NCI-H69 (cell line): ENCODE results near the gene CACHD1.

Experiments used
- DNase-seq: peaks from one replicate; lab custom pipeline; 2025; lab: John Stamatoyannopoulos, UW

Gene CACHD1

GRCh38 chr1:64523413-64524337 lies 53.7 kb downstream of the CACHD1 start:
- DNase-seq, result no peak

- no peak for DNase-seq
Observed at GRCh38 chr1:64524614-64525013, 54.7 kb downstream of the CACHD1 start.

- DNase-seq, result no peak
Observed at GRCh38 chr1:64525116-64525686, 55.3 kb downstream of the CACHD1 start.

GRCh38 chr1:64526312-64526711 lies 56.4 kb downstream of the CACHD1 start:
- no peak for DNase-seq

- DNase-seq, result no peak
Observed at GRCh38 chr1:64527165-64527564, 57.2 kb downstream of the CACHD1 start.

- no peak for DNase-seq
Observed at GRCh38 chr1:64527786-64528185, 57.9 kb downstream of the CACHD1 start.

- DNase-seq, result peak; percentile 21
Observed at GRCh38 chr1:64530969-64531692, 61.2 kb downstream of the CACHD1 start.

- DNase-seq, result no peak
Observed at GRCh38 chr1:64532646-64533045, 62.7 kb downstream of the CACHD1 start.

- DNase-seq, result peak; percentile 89
Observed at GRCh38 chr1:64535938-64536835, 66.3 kb downstream of the CACHD1 start.

GRCh38 chr1:64536836-64537490 lies 67.0 kb downstream of the CACHD1 start:
- peak; percentile 84 for DNase-seq

- peak; percentile 54 for DNase-seq
Observed at GRCh38 chr1:64537942-64538341, 68.0 kb downstream of the CACHD1 start.

- no peak for DNase-seq
Observed at GRCh38 chr1:64538389-64538788, 68.5 kb downstream of the CACHD1 start.

GRCh38 chr1:64539289-64539688 lies 69.4 kb downstream of the CACHD1 start:
- DNase-seq, result peak; percentile 31

GRCh38 chr1:64539781-64540218 lies 69.9 kb downstream of the CACHD1 start:
- DNase-seq, result peak; percentile 89

- peak; percentile 82 for DNase-seq
Observed at GRCh38 chr1:64540265-64540791, 70.4 kb downstream of the CACHD1 start.

GRCh38 chr1:64542118-64542517 lies 72.2 kb downstream of the CACHD1 start:
- DNase-seq, result no peak

- no peak for DNase-seq
Observed at GRCh38 chr1:64543831-64544230, 73.9 kb downstream of the CACHD1 start.

- DNase-seq, result peak; percentile 72
Observed at GRCh38 chr1:64545118-64545843, 75.4 kb downstream of the CACHD1 start.

GRCh38 chr1:64546013-64546412 lies 76.1 kb downstream of the CACHD1 start:
- peak; percentile 22 for DNase-seq
